ENCODE results near the gene RNF157.

GRCh38 chr17:76270770-76271668 lies 30.7 kb upstream of the RNF157 start:
- TF ChIP-seq POLR2AphosphoS5 (IDR thresholded peaks at IDR 0.05) (peak in 1 of 2 donors; percentile 9), EP300 (IDR thresholded peaks at IDR 0.05) (no peak)
